GM03348 (cell line): ENCODE results near the gene SVIP.

Source experiments
- DNase-seq: peaks from one replicate; pipeline ENCODE4 v3.0.0; 2012; ENCODE audit warnings: low spot score

The SVIP gene

GRCh38 chr11:22792497-22792896, 37.1 kb downstream of the SVIP start:
- no peak for DNase-seq

- DNase-seq = peak; percentile 60
Observed at GRCh38 chr11:22787551-22788162, 41.9 kb downstream of the SVIP start.

GRCh38 chr11:22787055-22787454, 42.5 kb downstream of the SVIP start:
- DNase-seq = no peak

- no peak for DNase-seq
Observed at GRCh38 chr11:22786475-22786874, 43.1 kb downstream of the SVIP start.

GRCh38 chr11:22785251-22785650, 44.4 kb downstream of the SVIP start:
- no peak for DNase-seq

- no peak for DNase-seq
Observed at GRCh38 chr11:22780952-22781593, 48.5 kb downstream of the SVIP start.

- no peak for DNase-seq
Observed at GRCh38 chr11:22779850-22780249, 49.8 kb downstream of the SVIP start.

GRCh38 chr11:22778642-22779041, 51.0 kb downstream of the SVIP start:
- DNase-seq = no peak

GRCh38 chr11:22775248-22775647, 54.4 kb downstream of the SVIP start:
- DNase-seq = no peak

- no peak for DNase-seq
Observed at GRCh38 chr11:22774716-22775115, 54.9 kb downstream of the SVIP start.

- DNase-seq = no peak
Observed at GRCh38 chr11:22769081-22769480, 60.5 kb downstream of the SVIP start.
